Panc1 (cell line): ENCODE results near the gene CACNA1G. TPM values are rescaled to one million over a fixed set of nuclear protein-coding genes. Genes with fewer than 3 reads are reported as not detected.

Experiments used
- ATAC-seq: fragments of 200-7000 bp; cut with Tn5 transposase; 2 replicates; pipeline ENCODE4 v1.9.1; 2020; ENCODE audit warnings: mild to moderate bottlenecking, moderate library complexity
- BruUV-seq: library from RNA; stranded (reverse); fragments of 400-500 nt; replicated peaks from 2 replicates; lab custom pipeline; 2021; lab: Mats Ljungman, UMichigan
- CTCF ChIA-PET: fragments of 300-600 bp; sonication (Branson Sonifier 250); formaldehyde crosslinking; loops from one replicate; lab custom pipeline; 2022; ENCODE audit warnings: antibody characterized with exemption; lab: Charles Lee
- POLR2A ChIA-PET: fragments of 300-600 bp; sonication (Branson Sonifier 250); formaldehyde crosslinking; loops from one replicate; lab custom pipeline; 2022; ENCODE audit warnings: antibody characterized with exemption; lab: Charles Lee
- DNase-seq: peaks from one replicate; pipeline ENCODE4 v3.0.0-alpha.2; 2010; ENCODE audit warnings: low read depth, low spot score
- H3K27ac ChIP-seq: 2 replicates; pipeline ENCODE4 v1.5.1; 2011; ENCODE audit warnings: mild to moderate bottlenecking, low read length, inconsistent platforms
- H3K27me3 ChIP-seq: fragments of 200-500 bp; sonication (Bioruptor generic); 2 replicates; pipeline ENCODE4 v1.6.0; 2014; ENCODE audit warnings: low read length, inconsistent platforms; ENCODE audit not compliant: control insufficient read depth, insufficient read depth
- H3K36me3 ChIP-seq: fragments of 200-500 bp; sonication (Bioruptor generic); 2 replicates; pipeline ENCODE4 v1.5.1; 2014; ENCODE audit warnings: inconsistent platforms, mild to moderate bottlenecking, low read length, moderate library complexity; ENCODE audit not compliant: control insufficient read depth, insufficient read depth
- H3K4me1 ChIP-seq: 2 replicates; pipeline ENCODE4 v1.5.1; 2011; ENCODE audit warnings: inconsistent platforms, mild to moderate bottlenecking, low read length, moderate library complexity; ENCODE audit not compliant: control insufficient read depth, insufficient read depth
- H3K4me3 ChIP-seq, 2 experiments: 2 replicates each; pipeline ENCODE4 v1.5.1; 2011 to 2012; ENCODE audit warnings: low read depth in 2 of 2, low read length in 2 of 2, mild to moderate bottlenecking in 2 of 2, inconsistent platforms in 1 of 2, moderate library complexity in 1 of 2
- H3K9me3 ChIP-seq: fragments of 200-500 bp; sonication (Bioruptor generic); 2 replicates; pipeline ENCODE4 v1.5.1; 2014; ENCODE audit warnings: low read depth, mild to moderate bottlenecking, inconsistent platforms, low read length, moderate library complexity; ENCODE audit not compliant: control insufficient read depth, insufficient read depth
- CTCF ChIP-seq: fragments of 450-650 bp; IDR thresholded peaks from 2 replicates; pipeline ENCODE4 v1.5.1; 2017; ENCODE audit warnings: mild to moderate bottlenecking
- POLR2AphosphoS5 ChIP-seq: IDR thresholded peaks from 2 replicates; pipeline ENCODE4 v1.6.1; 2012; ENCODE audit warnings: mild to moderate bottlenecking, low read depth, low read length, moderate library complexity
- REST ChIP-seq, 2 experiments: IDR thresholded peaks; 2 replicates each; pipeline ENCODE4 v1.6.1; 2011 to 2012; ENCODE audit warnings: low read depth in 2 of 2, control low read depth in 1 of 2, low read length in 1 of 2, mild to moderate bottlenecking in 1 of 2, moderate library complexity in 1 of 2; ENCODE audit not compliant: insufficient read depth in 1 of 2
- SIN3A ChIP-seq: IDR thresholded peaks from 2 replicates; pipeline ENCODE4 v1.6.1; 2012; ENCODE audit warnings: low read depth, mild to moderate bottlenecking, low read length, moderate library complexity, borderline replicate concordance; ENCODE audit not compliant: insufficient read depth
- TCF7L2 ChIP-seq: IDR thresholded peaks from 2 replicates; pipeline ENCODE4 v1.6.1; 2011; ENCODE audit warnings: mild to moderate bottlenecking, low read depth, low read length, inconsistent platforms
- in situ Hi-C: cut with HindIII; loops from 2 replicates; pipeline ENCODE4 v1.10.0; 2016; ENCODE audit warnings: low sequenced_read_pairs, low pct_unique_long_range_greater_than_20kb
- intact Hi-C: fragments of 100-400 bp; cut with micrococcal nuclease; formaldehyde crosslinking; loops from one replicate; pipeline ENCODE4 v1.10.0; 2022; ENCODE audit not compliant: unreplicated experiment
- total RNA-seq: library from RNA; stranded (reverse); gene quantifications from one replicate; pipeline ENCODE4 v1.2.1, GENCODE V29; 2021; ENCODE audit not compliant: unreplicated experiment

The CACNA1G gene
- total RNA-seq, 1 experiment from 2014 or later: 10.0 TPM

GRCh38 chr17:50579399-50579798 lies 18.9 kb downstream of the CACNA1G start:
- intact Hi-C loops (no loop called here), in situ Hi-C loops (no loop called here)
- BruUV-seq: no TSS peak
- H3K27me3 ChIP-seq: no peaks in the 10 kb centered on the region
- no peaks in the 10 kb centered on the region for H3K4me1 ChIP-seq
- TF ChIP-seq TCF7L2: no peak
- no peak for TF ChIP-seq POLR2AphosphoS5
- no peak for TF ChIP-seq REST (IDR thresholded peaks at IDR 0.05; ENCODE audit: insufficient read depth in 1 of 2, low read depth in 2 of 2, low read length in 1 of 2)
- no peak for TF ChIP-seq CTCF
- TF ChIP-seq SIN3A: no peak
- no peaks in the 10 kb centered on the region for H3K36me3 ChIP-seq
- no peaks in the 10 kb centered on the region for H3K9me3 ChIP-seq
- no peak for DNase-seq
- no peak overlapping the region for H3K27ac ChIP-seq
- ATAC-seq: no peak
- no peak overlapping the region for H3K4me3 ChIP-seq
- CTCF ChIA-PET: no interaction called here
- POLR2A ChIA-PET: no interaction called here

- CTCF ChIA-PET: no interaction called here
- no peak overlapping the region for H3K27ac ChIP-seq
- POLR2A ChIA-PET: no interaction called here
- TF ChIP-seq TCF7L2 (no peak), REST (IDR thresholded peaks at IDR 0.05; ENCODE audit: insufficient read depth in 1 of 2, low read depth in 2 of 2, low read length in 1 of 2) (no peak), SIN3A (no peak), POLR2AphosphoS5 (no peak), CTCF (no peak)
- ATAC-seq: no peak
- no peaks in the 10 kb centered on the region for H3K27me3 ChIP-seq
- BruUV-seq: no TSS peak
- intact Hi-C loops: no loop called here
- H3K36me3 ChIP-seq: no peaks in the 10 kb centered on the region
- in situ Hi-C loops: no loop called here
- H3K9me3 ChIP-seq: no peaks in the 10 kb centered on the region
- no peak overlapping the region for H3K4me3 ChIP-seq
- DNase-seq: no peak
- H3K4me1 ChIP-seq: peaks cover 10% of the 10 kb centered on the region; the same call in 1 of the 2 replicates
These were observed 20.1 kb downstream of the CACNA1G start for GRCh38 chr17:50580646-50581045.
